OCI-LY7 (cell line): ENCODE data around the gene TXK.

ENCODE experiments used
- EZH2phosphoT487 ChIP-seq: fragments of 200-600 bp; sonication (generic); IDR thresholded peaks from 2 replicates; pipeline ENCODE4 v1.6.1; 2018; ENCODE audit warnings: low read depth, borderline replicate concordance, mild to moderate bottlenecking, mixed run types, antibody characterized with exemption, low read length, moderate library complexity, mixed read lengths
- TF ChIP-seq, protein P1 (sequence below): fragments of 200-600 bp; sonication (generic); conservative IDR thresholded peaks from 2 replicates; pipeline ENCODE4 v1.5.1; 2014; ENCODE audit warnings: mild to moderate bottlenecking, antibody characterized with exemption, low read length, moderate library complexity, mixed read lengths

DNA sequence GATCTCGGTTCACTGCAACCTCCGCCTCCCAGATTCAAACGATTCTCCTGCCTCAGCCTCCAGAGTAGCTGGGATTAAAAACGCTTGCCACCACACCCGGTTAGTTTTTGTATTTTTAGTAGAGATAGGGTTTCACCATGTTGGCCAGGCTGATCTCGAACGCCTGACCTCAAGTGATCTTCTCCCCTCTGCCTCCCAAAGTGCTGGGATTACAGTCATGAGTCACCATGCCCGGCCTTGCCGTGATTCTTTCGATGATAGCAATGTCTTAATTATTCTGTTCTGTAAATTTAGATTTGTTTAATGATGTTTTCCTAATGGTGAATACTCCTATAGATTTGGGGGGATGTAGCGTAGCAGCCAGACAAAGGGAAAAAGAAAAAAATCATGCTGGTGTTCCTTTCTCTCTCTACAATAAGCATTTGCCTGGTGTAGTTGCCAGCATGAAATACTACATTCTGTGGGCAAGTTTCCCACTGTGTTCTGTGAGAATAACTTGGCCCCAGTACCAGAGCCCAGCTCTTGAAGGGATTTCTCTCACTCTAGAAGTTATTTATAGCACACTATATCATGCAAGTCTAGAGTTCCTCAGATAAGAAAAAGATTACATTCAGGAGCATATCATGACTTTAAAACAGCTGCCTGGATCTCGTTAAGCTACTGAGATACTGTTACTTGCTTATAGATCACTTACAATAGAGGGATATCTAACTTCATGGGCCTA is 102.1 kb downstream of the TXK start:
- TF ChIP-seq, protein P1, sequence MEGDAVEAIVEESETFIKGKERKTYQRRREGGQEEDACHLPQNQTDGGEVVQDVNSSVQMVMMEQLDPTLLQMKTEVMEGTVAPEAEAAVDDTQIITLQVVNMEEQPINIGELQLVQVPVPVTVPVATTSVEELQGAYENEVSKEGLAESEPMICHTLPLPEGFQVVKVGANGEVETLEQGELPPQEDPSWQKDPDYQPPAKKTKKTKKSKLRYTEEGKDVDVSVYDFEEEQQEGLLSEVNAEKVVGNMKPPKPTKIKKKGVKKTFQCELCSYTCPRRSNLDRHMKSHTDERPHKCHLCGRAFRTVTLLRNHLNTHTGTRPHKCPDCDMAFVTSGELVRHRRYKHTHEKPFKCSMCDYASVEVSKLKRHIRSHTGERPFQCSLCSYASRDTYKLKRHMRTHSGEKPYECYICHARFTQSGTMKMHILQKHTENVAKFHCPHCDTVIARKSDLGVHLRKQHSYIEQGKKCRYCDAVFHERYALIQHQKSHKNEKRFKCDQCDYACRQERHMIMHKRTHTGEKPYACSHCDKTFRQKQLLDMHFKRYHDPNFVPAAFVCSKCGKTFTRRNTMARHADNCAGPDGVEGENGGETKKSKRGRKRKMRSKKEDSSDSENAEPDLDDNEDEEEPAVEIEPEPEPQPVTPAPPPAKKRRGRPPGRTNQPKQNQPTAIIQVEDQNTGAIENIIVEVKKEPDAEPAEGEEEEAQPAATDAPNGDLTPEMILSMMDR: no peak
- no peak for TF ChIP-seq EZH2phosphoT487
